GM12875 (cell line): ENCODE results near the gene ADAMTS13.
"Not testable (repeated sequence)": the region's sequence is repeated elsewhere in the genome, so short reads cannot be mapped to it uniquely, and the experiment has no call there.

Experiments used
- H3K4me3 ChIP-seq: one replicate; pipeline ENCODE4 v1.5.1; 2011; ENCODE audit warnings: low read depth, low read length, control low read depth
- TF ChIP-seq, protein P1 (sequence below): IDR thresholded peaks from 2 replicates; pipeline ENCODE4 v1.5.1; 2011; ENCODE audit warnings: low read depth, mild to moderate bottlenecking, control low read depth, inconsistent platforms, low read length, moderate library complexity, borderline replicate concordance; ENCODE audit not compliant: insufficient read depth

The ADAMTS13 gene

GRCh38 chr9:133385452-133385851 lies 36.7 kb upstream of the ADAMTS13 start:
- TF ChIP-seq, protein P1, sequence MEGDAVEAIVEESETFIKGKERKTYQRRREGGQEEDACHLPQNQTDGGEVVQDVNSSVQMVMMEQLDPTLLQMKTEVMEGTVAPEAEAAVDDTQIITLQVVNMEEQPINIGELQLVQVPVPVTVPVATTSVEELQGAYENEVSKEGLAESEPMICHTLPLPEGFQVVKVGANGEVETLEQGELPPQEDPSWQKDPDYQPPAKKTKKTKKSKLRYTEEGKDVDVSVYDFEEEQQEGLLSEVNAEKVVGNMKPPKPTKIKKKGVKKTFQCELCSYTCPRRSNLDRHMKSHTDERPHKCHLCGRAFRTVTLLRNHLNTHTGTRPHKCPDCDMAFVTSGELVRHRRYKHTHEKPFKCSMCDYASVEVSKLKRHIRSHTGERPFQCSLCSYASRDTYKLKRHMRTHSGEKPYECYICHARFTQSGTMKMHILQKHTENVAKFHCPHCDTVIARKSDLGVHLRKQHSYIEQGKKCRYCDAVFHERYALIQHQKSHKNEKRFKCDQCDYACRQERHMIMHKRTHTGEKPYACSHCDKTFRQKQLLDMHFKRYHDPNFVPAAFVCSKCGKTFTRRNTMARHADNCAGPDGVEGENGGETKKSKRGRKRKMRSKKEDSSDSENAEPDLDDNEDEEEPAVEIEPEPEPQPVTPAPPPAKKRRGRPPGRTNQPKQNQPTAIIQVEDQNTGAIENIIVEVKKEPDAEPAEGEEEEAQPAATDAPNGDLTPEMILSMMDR: no peak

DNA sequence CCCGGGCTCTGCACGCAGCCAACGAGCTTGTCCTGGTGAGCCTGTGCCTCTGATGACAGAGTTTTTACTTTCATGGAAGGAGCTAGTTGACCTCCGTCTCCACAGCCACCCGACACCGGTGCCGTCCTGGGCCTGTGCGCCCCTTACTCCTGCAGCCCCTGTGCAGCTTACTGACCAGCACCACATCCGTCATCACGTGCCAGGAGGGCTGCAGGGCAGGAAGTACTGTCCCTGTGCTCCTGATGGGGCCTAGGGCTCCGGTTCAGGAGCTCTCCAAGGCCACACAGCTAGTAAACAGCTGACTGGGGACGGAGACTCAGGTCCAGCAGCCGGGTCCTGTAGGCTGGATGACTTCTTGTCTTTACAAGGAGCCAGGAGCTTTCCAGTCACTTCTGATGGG lies 35.8 kb upstream of the ADAMTS13 start:
- TF ChIP-seq, protein P1: no peak
- H3K4me3 ChIP-seq: no peak overlapping the region

More at GRCh38 chr9:133385452-133385851, 36.7 kb upstream of the ADAMTS13 start:
- H3K4me3 ChIP-seq: no peak overlapping the region

DNA sequence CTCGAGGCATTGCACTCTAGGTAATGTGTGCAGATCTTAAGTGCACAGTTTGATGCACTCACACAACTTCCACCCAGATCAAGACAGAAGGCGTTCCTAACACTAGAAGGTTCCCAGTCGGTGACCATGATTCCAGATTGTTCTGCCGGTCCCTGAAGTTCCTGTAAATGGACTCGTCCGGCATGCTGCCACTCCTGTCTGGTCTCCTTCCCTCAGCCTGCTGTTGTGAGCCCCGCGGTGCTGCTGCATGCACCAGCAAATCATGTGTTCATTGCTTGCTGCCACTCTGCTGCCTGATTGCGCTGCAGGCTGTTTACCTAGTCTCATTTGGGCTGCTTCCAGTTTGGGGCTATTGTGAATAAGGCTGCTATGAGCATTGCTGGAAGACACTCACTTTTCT lies 34.5 kb upstream of the ADAMTS13 start:
- TF ChIP-seq, protein P1: no peak
- no peak overlapping the region for H3K4me3 ChIP-seq

GRCh38 chr9:133389025-133389557 lies 33.1 kb upstream of the ADAMTS13 start:
- no peak overlapping the region for H3K4me3 ChIP-seq
- TF ChIP-seq, protein P1: no peak

- TF ChIP-seq, protein P1: no peak
- no peak overlapping the region for H3K4me3 ChIP-seq
These were observed 32.6 kb upstream of the ADAMTS13 start for GRCh38 chr9:133389562-133389961.

- H3K4me3 ChIP-seq: no peak overlapping the region
- TF ChIP-seq, protein P1: no peak
These were observed 31.5 kb upstream of the ADAMTS13 start for GRCh38 chr9:133390713-133391112.

DNA sequence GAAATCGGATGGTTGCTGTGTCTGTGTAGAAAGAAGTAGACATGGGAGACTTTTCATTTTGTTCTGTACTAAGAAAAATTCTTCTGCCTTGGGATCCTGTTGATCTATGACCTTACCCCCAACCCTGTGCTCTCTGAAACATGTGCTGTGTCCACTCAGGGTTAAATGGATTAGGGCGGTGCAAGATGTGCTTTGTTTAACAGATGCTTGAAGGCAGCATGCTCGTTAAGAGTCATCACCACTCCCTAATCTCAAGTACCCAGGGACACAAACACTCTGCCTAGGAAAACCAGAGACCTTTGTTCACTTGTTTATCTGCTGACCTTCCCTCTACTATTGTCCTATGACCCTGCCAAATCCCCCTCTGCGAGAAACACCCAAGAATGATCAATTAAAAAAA lies 30.7 kb upstream of the ADAMTS13 start:
- H3K4me3 ChIP-seq: not testable (repeated sequence)

GRCh38 chr9:133392308-133392707 lies 29.9 kb upstream of the ADAMTS13 start:
- not testable (repeated sequence) for H3K4me3 ChIP-seq
